Liver (tissue), 9 donors: ENCODE measurements around the gene KLF2. TPM values are rescaled to one million over a fixed set of nuclear protein-coding genes. Genes with fewer than 3 reads are reported as not detected.
A peak's percentile ranks its signal among the peaks of the same experiment; 100 is the strongest.

Experiments used
- DNase-seq: peaks from one replicate; pipeline ENCODE4 v3.0.0-alpha.2; 2017; ENCODE audit warnings: low spot score
- H3K27ac ChIP-seq, 2 donors: one replicate each; pipeline ENCODE4 v1.7.0; 2013; ENCODE audit warnings: inconsistent platforms in 2 of 2, low read length in 2 of 2, control low read depth in 1 of 2, low read depth in 1 of 2, mild to moderate bottlenecking in 1 of 2
- H3K27me3 ChIP-seq, 4 donors: one replicate each; pipeline versions ENCODE4 v1.6.1 to v1.7.0; 2013; ENCODE audit warnings: low read length in 3 of 4, inconsistent platforms in 1 of 4, mild to moderate bottlenecking in 1 of 4, moderate library complexity in 1 of 4; ENCODE audit not compliant: control insufficient read depth in 4 of 4, insufficient read depth in 4 of 4
- H3K36me3 ChIP-seq, 4 donors: one replicate each; pipeline versions ENCODE4 v1.6.1 to v1.7.0; 2013; ENCODE audit warnings: low read length in 3 of 4, mild to moderate bottlenecking in 3 of 4, low read depth in 1 of 4, moderate library complexity in 1 of 4; ENCODE audit not compliant: control insufficient read depth in 4 of 4, insufficient read depth in 3 of 4
- H3K4me1 ChIP-seq, 4 donors: one replicate each; pipeline versions ENCODE4 v1.6.1 to v1.7.0; 2013; ENCODE audit warnings: low read length in 3 of 4, mild to moderate bottlenecking in 3 of 4, moderate library complexity in 1 of 4; ENCODE audit not compliant: control insufficient read depth in 4 of 4, insufficient read depth in 4 of 4
- H3K4me3 ChIP-seq, 3 donors: one replicate each; pipeline versions ENCODE4 v1.6.1 to v1.7.0; 2013; ENCODE audit warnings: low read length in 3 of 3, control low read depth in 1 of 3, low read depth in 1 of 3, mild to moderate bottlenecking in 1 of 3
- H3K9ac ChIP-seq, 2 donors: one replicate each; pipeline ENCODE4 v1.7.0; 2013; ENCODE audit warnings: low read length in 2 of 2, mild to moderate bottlenecking in 2 of 2, moderate library complexity in 2 of 2, control low read depth in 1 of 2, low read depth in 1 of 2
- H3K9me3 ChIP-seq, 4 donors: one replicate each; pipeline versions ENCODE4 v1.6.1 to v1.7.0; 2013; ENCODE audit warnings: low read length in 3 of 4; ENCODE audit not compliant: control insufficient read depth in 4 of 4
- ATF3 ChIP-seq: IDR thresholded peaks from 2 replicates; pipeline ENCODE4 v1.6.1; 2016; ENCODE audit warnings: antibody characterized with exemption
- CTCF ChIP-seq: fragments of 150-350 bp; IDR thresholded peaks from 2 replicates; pipeline ENCODE4 v1.5.1; 2017; ENCODE audit warnings: improper control_type of control experiment, low read depth, low read length; ENCODE audit not compliant: missing input control
- EGR1 ChIP-seq, 2 donors: IDR thresholded peaks; 2 replicates each; pipeline ENCODE4 v1.6.1; 2016 to 2018; ENCODE audit warnings: antibody characterized with exemption in 2 of 2, low read depth in 2 of 2
- FOXA1 ChIP-seq: IDR thresholded peaks from 2 replicates; pipeline ENCODE4 v1.6.1; 2016; ENCODE audit warnings: antibody characterized with exemption
- FOXA2 ChIP-seq: IDR thresholded peaks from 2 replicates; pipeline ENCODE4 v1.6.1; 2016; ENCODE audit warnings: antibody characterized with exemption
- GABPA ChIP-seq, 2 donors: IDR thresholded peaks in 1 of 2; conservative IDR thresholded peaks in 1 of 2; 2 replicates each; pipeline ENCODE4 v1.6.1; 2016; ENCODE audit warnings: antibody characterized with exemption in 2 of 2, mild to moderate bottlenecking in 1 of 2, moderate library complexity in 1 of 2
- HNF4A ChIP-seq, 2 donors: conservative IDR thresholded peaks; 2 replicates each; pipeline ENCODE4 v1.6.1; 2016; ENCODE audit warnings: antibody characterized with exemption in 2 of 2, mild to moderate bottlenecking in 2 of 2
- HNF4G ChIP-seq: IDR thresholded peaks from 2 replicates; pipeline ENCODE4 v1.6.1; 2016; ENCODE audit warnings: antibody characterized with exemption
- JUND ChIP-seq, 2 donors: IDR thresholded peaks; 2 replicates each; pipeline ENCODE4 v1.6.1; 2016; ENCODE audit warnings: antibody characterized with exemption in 2 of 2
- MAX ChIP-seq: IDR thresholded peaks from 2 replicates; pipeline ENCODE4 v1.6.1; 2016; ENCODE audit warnings: antibody characterized with exemption
- NR2F2 ChIP-seq: IDR thresholded peaks from 2 replicates; pipeline ENCODE4 v1.6.1; 2016; ENCODE audit warnings: antibody characterized with exemption
- RAD21 ChIP-seq, 2 donors: IDR thresholded peaks; 2 replicates each; pipeline ENCODE4 v1.6.1; 2016; ENCODE audit warnings: antibody characterized with exemption in 2 of 2, mild to moderate bottlenecking in 2 of 2
- REST ChIP-seq: IDR thresholded peaks from 2 replicates; pipeline ENCODE4 v1.6.1; 2016; ENCODE audit warnings: antibody characterized with exemption, mild to moderate bottlenecking
- RXRA ChIP-seq, 2 donors: IDR thresholded peaks; 2 replicates each; pipeline ENCODE4 v1.6.1; 2017 to 2018; ENCODE audit warnings: antibody characterized with exemption in 2 of 2, mild to moderate bottlenecking in 1 of 2
- SP1 ChIP-seq: IDR thresholded peaks from 2 replicates; pipeline ENCODE4 v1.6.1; 2018; ENCODE audit warnings: antibody characterized with exemption, mild to moderate bottlenecking
- TAF1 ChIP-seq: conservative IDR thresholded peaks from 2 replicates; pipeline ENCODE4 v1.6.1; 2016; ENCODE audit warnings: antibody characterized with exemption, mild to moderate bottlenecking
- YY1 ChIP-seq: IDR thresholded peaks from 2 replicates; pipeline ENCODE4 v1.6.1; 2016; ENCODE audit warnings: antibody characterized with exemption, mild to moderate bottlenecking
- ZBTB33 ChIP-seq: IDR thresholded peaks from 2 replicates; pipeline ENCODE4 v1.6.1; 2016; ENCODE audit warnings: antibody characterized with exemption
- WGBS: extraction: QIAGEN DNeasy Blood & Tissue Kit; methylation state at CpG from one replicate; pipeline ENCODE4 v1.1.7; 2013; 5-methylcytosine and 5-hydroxymethylcytosine counted together
- polyA plus RNA-seq, 2 donors: library from polyadenylated mRNA; stranded (reverse) in 1 of 2; unstranded in 1 of 2; fragments of 200-250 nt in 1 of 2; fragments of >200 nt in 1 of 2; fragmentation: Nextera tagmentation in 1 of 2; extraction: Ambion mirVana in 1 of 2; gene quantifications; one replicate each; pipeline versions ENCODE4 v1.2.1 to v1.2.3, GENCODE V29; 2013 to 2015
- total RNA-seq, 2 donors: library from RNA; depleted of rRNA; stranded (reverse); fragments of >200 nt; gene quantifications; one replicate each; pipeline ENCODE4 v1.2.3, GENCODE V29; 2014
- donor health status: healthy.
- donor health status: healthy.
- donor health status: healthy.
- donor health status: healthy.
- donor health status: healthy.

The KLF2 gene
- total and polyA plus RNA-seq, 4 donors, result 3.9 to 11.2 (median 4.2) TPM

GRCh38 chr19:16367261-16367683 lies 42.6 kb downstream of the KLF2 start:
- no peak overlapping the region for H3K9ac ChIP-seq
- no peak for DNase-seq

More at GRCh38 chr19:16367261-16367683, 42.6 kb downstream of the KLF2 start:
- TF ChIP-seq HNF4G (no peak), ZBTB33 (no peak), SP1 (no peak), FOXA2 (no peak), RXRA (IDR thresholded peaks at IDR 0.05) (no peak), REST (no peak), NR2F2 (no peak), EGR1 (IDR thresholded peaks at IDR 0.05; ENCODE audit: low read depth in 2 of 2) (no peak), FOXA1 (no peak), RAD21 (IDR thresholded peaks at IDR 0.05) (no peak), TAF1 (no peak), YY1 (no peak), CTCF (no peak), JUND (IDR thresholded peaks at IDR 0.05) (no peak), HNF4A (conservative IDR thresholded peaks at IDR 0.05) (no peak), ATF3 (no peak), GABPA (IDR thresholded peaks at IDR 0.05 in 1 of 2, conservative IDR thresholded peaks at IDR 0.05 in 1 of 2) (no peak), MAX (no peak)
- Histone ChIP-seq H3K36me3 (no peaks in the 10 kb centered on the region), H3K27ac (peak overlapping the region; percentile 23 to 40), H3K27me3 (no peaks in the 10 kb centered on the region), H3K4me1 (peaks cover 5 to 32% (median 21%) of the 10 kb centered on the region in 4 donors), H3K4me3 (no peak overlapping the region), H3K9me3 (no peaks in the 10 kb centered on the region)
- WGBS, result 76% methylated on average over 10 of the region's 10 CpGs
